Esophagus squamous epithelium (tissue), 4 donors: Measurements from ENCODE around the gene HMGXB3.

ENCODE experiments used
- POLR2A ChIP-seq, 4 donors: fragments of 450-650 bp; IDR thresholded peaks; one replicate each; pipeline ENCODE4 v1.6.1; 2017; ENCODE audit warnings: antibody characterized with exemption in 4 of 4, mild to moderate bottlenecking in 4 of 4, moderate library complexity in 3 of 4
- TF ChIP-seq, protein P1 (sequence below), 6 experiments: fragments of 450-650 bp in 4 of 6; fragments of 200-600 bp in 2 of 6; sonication (generic) in 2 of 6; IDR thresholded peaks; one replicate each; pipeline ENCODE4 v1.5.1; 2016 to 2019; ENCODE audit warnings: antibody characterized with exemption in 6 of 6, mild to moderate bottlenecking in 4 of 6, moderate library complexity in 4 of 6

DNA sequence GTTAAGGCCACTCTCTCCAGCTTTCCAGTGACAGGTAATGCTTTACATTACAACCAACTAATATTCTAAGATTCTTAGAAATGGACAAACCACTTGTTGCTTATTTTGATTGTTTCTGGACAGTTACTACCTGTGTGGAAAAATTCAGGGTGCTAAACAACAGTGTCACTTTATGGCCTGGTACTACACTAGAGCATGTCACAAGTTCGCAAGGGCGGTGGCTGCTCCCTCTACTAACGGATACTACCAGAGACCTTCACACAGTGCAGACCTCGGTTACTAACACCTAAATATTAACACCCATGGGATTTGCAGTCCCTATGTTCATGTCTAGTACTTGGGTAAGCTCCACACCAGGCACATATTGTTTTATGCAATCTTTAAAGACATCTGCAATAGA lies 13.4 kb downstream of the HMGXB3 start:
- TF ChIP-seq, protein P1, sequence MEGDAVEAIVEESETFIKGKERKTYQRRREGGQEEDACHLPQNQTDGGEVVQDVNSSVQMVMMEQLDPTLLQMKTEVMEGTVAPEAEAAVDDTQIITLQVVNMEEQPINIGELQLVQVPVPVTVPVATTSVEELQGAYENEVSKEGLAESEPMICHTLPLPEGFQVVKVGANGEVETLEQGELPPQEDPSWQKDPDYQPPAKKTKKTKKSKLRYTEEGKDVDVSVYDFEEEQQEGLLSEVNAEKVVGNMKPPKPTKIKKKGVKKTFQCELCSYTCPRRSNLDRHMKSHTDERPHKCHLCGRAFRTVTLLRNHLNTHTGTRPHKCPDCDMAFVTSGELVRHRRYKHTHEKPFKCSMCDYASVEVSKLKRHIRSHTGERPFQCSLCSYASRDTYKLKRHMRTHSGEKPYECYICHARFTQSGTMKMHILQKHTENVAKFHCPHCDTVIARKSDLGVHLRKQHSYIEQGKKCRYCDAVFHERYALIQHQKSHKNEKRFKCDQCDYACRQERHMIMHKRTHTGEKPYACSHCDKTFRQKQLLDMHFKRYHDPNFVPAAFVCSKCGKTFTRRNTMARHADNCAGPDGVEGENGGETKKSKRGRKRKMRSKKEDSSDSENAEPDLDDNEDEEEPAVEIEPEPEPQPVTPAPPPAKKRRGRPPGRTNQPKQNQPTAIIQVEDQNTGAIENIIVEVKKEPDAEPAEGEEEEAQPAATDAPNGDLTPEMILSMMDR (IDR thresholded peaks at IDR 0.05): no peak
- TF ChIP-seq POLR2A (IDR thresholded peaks at IDR 0.05): no peak
